OCI-LY1 (cell line): ENCODE data around the gene TIMM50.

Source experiments
- H2AFZ ChIP-seq: fragments of 200-600 bp; sonication (generic), shearing (Covaris generic); 2 replicates; pipeline ENCODE4 v1.6.0; 2014; ENCODE audit warnings: antibody characterized with exemption, mild to moderate bottlenecking, low read length
- H3F3A ChIP-seq: fragments of 200-600 bp; sonication (generic), shearing (Covaris generic); 2 replicates; pipeline ENCODE4 v1.6.0; 2014; ENCODE audit warnings: mild to moderate bottlenecking, antibody characterized with exemption, low read length, moderate library complexity; ENCODE audit not compliant: insufficient read depth
- H3K27ac ChIP-seq: fragments of 200-600 bp; sonication (generic); 2 replicates; pipeline ENCODE4 v1.5.1; 2014; ENCODE audit warnings: low read length, mixed run types, mild to moderate bottlenecking, low read depth; ENCODE audit not compliant: poor library complexity, severe bottlenecking
- H3K27me3 ChIP-seq: fragments of 200-600 bp; sonication (generic); 2 replicates; pipeline ENCODE4 v1.6.0; 2014; ENCODE audit warnings: antibody characterized with exemption, mild to moderate bottlenecking, low read length, moderate library complexity; ENCODE audit not compliant: insufficient read depth
- H3K36me3 ChIP-seq: fragments of 200-600 bp; sonication (generic); 2 replicates; pipeline ENCODE4 v1.6.1; 2014; ENCODE audit warnings: mild to moderate bottlenecking, antibody characterized with exemption, low read length, moderate library complexity, mixed read lengths; ENCODE audit not compliant: insufficient read depth
- H3K4me1 ChIP-seq: fragments of 200-600 bp; sonication (generic); 2 replicates; pipeline ENCODE4 v1.5.1; 2014; ENCODE audit warnings: mild to moderate bottlenecking, low read length, moderate library complexity; ENCODE audit not compliant: insufficient read depth, severe bottlenecking
- H3K4me2 ChIP-seq: fragments of 200-600 bp; sonication (generic), shearing (Covaris generic); 2 replicates; pipeline ENCODE4 v1.6.1; 2014; ENCODE audit warnings: low read length
- H3K4me3 ChIP-seq: fragments of 200-600 bp; sonication (generic); 2 replicates; pipeline ENCODE4 v1.5.1; 2014; ENCODE audit warnings: low read length, low read depth, mild to moderate bottlenecking, mixed read lengths; ENCODE audit not compliant: poor library complexity, severe bottlenecking
- H3K79me2 ChIP-seq: fragments of 200-600 bp; shearing (Covaris generic); 2 replicates; pipeline ENCODE4 v1.6.1; 2016; ENCODE audit warnings: mixed run types, low read length, mixed read lengths; ENCODE audit not compliant: insufficient read depth
- H3K9ac ChIP-seq: fragments of 200-600 bp; sonication (generic), shearing (Covaris generic); 2 replicates; pipeline ENCODE4 v1.6.1; 2014; ENCODE audit warnings: mild to moderate bottlenecking, low read length, mixed read lengths
- H3K9me2 ChIP-seq: fragments of 200-600 bp; sonication (generic), shearing (Covaris generic); 2 replicates; pipeline ENCODE4 v1.6.1; 2014; ENCODE audit warnings: low read depth, mild to moderate bottlenecking, low read length, mixed read lengths
- H3K9me3 ChIP-seq: fragments of 200-600 bp; shearing (Covaris generic); 2 replicates; pipeline ENCODE4 v1.6.1; 2014; ENCODE audit warnings: low read length, mixed read lengths
- H4K20me1 ChIP-seq: fragments of 200-600 bp; sonication (generic), shearing (Covaris generic); 2 replicates; pipeline ENCODE4 v1.6.0; 2016; ENCODE audit warnings: mild to moderate bottlenecking, low read length; ENCODE audit not compliant: insufficient read depth
- CTCF ChIP-seq: fragments of 200-600 bp; sonication (generic), shearing (Covaris generic); IDR thresholded peaks from 2 replicates; pipeline ENCODE4 v1.5.1; 2017; ENCODE audit warnings: mild to moderate bottlenecking, antibody characterized with exemption, low read length, moderate library complexity, mixed read lengths
- EZH2 ChIP-seq: fragments of 200-600 bp; sonication (generic), shearing (Covaris generic); IDR thresholded peaks from 2 replicates; pipeline ENCODE4 v1.8.0; 2017; ENCODE audit warnings: borderline replicate concordance, mixed run types, mild to moderate bottlenecking, antibody characterized with exemption, low read length, moderate library complexity, mixed read lengths

The TIMM50 gene

GRCh38 chr19:39514840-39515550 lies 34.4 kb downstream of the TIMM50 start, which contains the start of gene SELENOV:
Gene SELENOV (plus strand): TSS chr19:39515139. CDS start chr19:39515213, 74 bp downstream.
- H3K9ac ChIP-seq: no peak within 1 kb of the TSS

GRCh38 chr19:39515551-39516191 lies 35.0 kb downstream of the TIMM50 start:
- no peak overlapping the region for H2AFZ ChIP-seq
- H3F3A ChIP-seq: no peaks in the 10 kb centered on the region
- no peaks in the 10 kb centered on the region for H3K79me2 ChIP-seq
- peaks cover 12% of the 10 kb centered on the region for H3K27me3 ChIP-seq
- no peak overlapping the region for H3K4me2 ChIP-seq
- no peak overlapping the region for H3K27ac ChIP-seq
- H3K4me1 ChIP-seq: peaks cover 35% of the 10 kb centered on the region
- H3K36me3 ChIP-seq: no peaks in the 10 kb centered on the region
- TF ChIP-seq CTCF: no peak
- no peak for TF ChIP-seq EZH2
- no peak overlapping the region for H3K9ac ChIP-seq
- no peaks in the 10 kb centered on the region for H3K9me3 ChIP-seq
- H4K20me1 ChIP-seq: no peaks in the 10 kb centered on the region
- no peaks in the 10 kb centered on the region for H3K9me2 ChIP-seq
- no peak overlapping the region for H3K4me3 ChIP-seq

More at GRCh38 chr19:39514840-39515550, 34.4 kb downstream of the TIMM50 start, which contains the start of gene SELENOV:
- Histone ChIP-seq H3K9me2 (no peaks in the 10 kb centered on the region), H3K4me2 (peak within 1 kb of the TSS; percentile 31; the same call in 1 of the 2 replicates), H3K36me3 (no peaks in the 10 kb centered on the region), H3K27ac (no peak within 1 kb of the TSS), H3F3A (no peaks in the 10 kb centered on the region), H2AFZ (no peak within 1 kb of the TSS), H3K79me2 (no peaks in the 10 kb centered on the region), H3K9me3 (no peaks in the 10 kb centered on the region), H4K20me1 (no peaks in the 10 kb centered on the region), H3K27me3 (peaks cover 12% of the 10 kb centered on the region), H3K4me3 (no peak within 1 kb of the TSS), H3K4me1 (peaks cover 29% of the 10 kb centered on the region)
- TF ChIP-seq CTCF (peak; percentile 29), EZH2 (no peak)

- H3K4me3 ChIP-seq: no peak overlapping the region
- no peaks in the 10 kb centered on the region for H3K79me2 ChIP-seq
- H3K4me2 ChIP-seq: no peak overlapping the region
- H2AFZ ChIP-seq: no peak overlapping the region
- H3K27ac ChIP-seq: no peak overlapping the region
- H3F3A ChIP-seq: no peaks in the 10 kb centered on the region
- TF ChIP-seq CTCF (no peak), EZH2 (no peak)
- peaks cover 12% of the 10 kb centered on the region for H3K27me3 ChIP-seq
- no peaks in the 10 kb centered on the region for H4K20me1 ChIP-seq
- H3K9me3 ChIP-seq: no peaks in the 10 kb centered on the region
- no peak overlapping the region for H3K9ac ChIP-seq
- peaks cover 40% of the 10 kb centered on the region for H3K4me1 ChIP-seq
- no peaks in the 10 kb centered on the region for H3K9me2 ChIP-seq
- no peaks in the 10 kb centered on the region for H3K36me3 ChIP-seq
These were observed 35.6 kb downstream of the TIMM50 start for GRCh38 chr19:39516270-39516669.
